HK-2 (cell line): ENCODE data around the gene AP1M2.
"Not testable (repeated sequence)": the region's sequence is repeated elsewhere in the genome, so short reads cannot be mapped to it uniquely, and the experiment has no call there.

Source experiments
- DNase-seq: peaks from one replicate; pipeline ENCODE4 v3.0.0-alpha.2; 2018; ENCODE audit not compliant: unreplicated experiment

Gene AP1M2

GRCh38 chr19:10601999-10602329 is 14.9 kb upstream of the AP1M2 start:
- DNase-seq = no peak

- DNase-seq = no peak
These were observed 13.0 kb upstream of the AP1M2 start for GRCh38 chr19:10600149-10600548.

- DNase-seq = no peak
These were observed 6.9 kb upstream of the AP1M2 start for GRCh38 chr19:10593820-10594637.

- DNase-seq = no peak
These were observed 6.0 kb upstream of the AP1M2 start for GRCh38 chr19:10593148-10593547.

- DNase-seq = no peak
These were observed 683 bp upstream of the AP1M2 start for GRCh38 chr19:10587839-10588150.

GRCh38 chr19:10586396-10586795 is 716 bp downstream of the AP1M2 start:
- DNase-seq = no peak

GRCh38 chr19:10583036-10583776 is 3.9 kb downstream of the AP1M2 start:
- no peak for DNase-seq

GRCh38 chr19:10582091-10582490 is 5.0 kb downstream of the AP1M2 start:
- DNase-seq = no peak

- DNase-seq = peak; percentile 80
These were observed 6.0 kb downstream of the AP1M2 start for GRCh38 chr19:10580979-10581631.

GRCh38 chr19:10577951-10578350 is 9.2 kb downstream of the AP1M2 start:
- DNase-seq = no peak

GRCh38 chr19:10575011-10575716 is 11.9 kb downstream of the AP1M2 start:
- no peak for DNase-seq

- no peak for DNase-seq
These were observed 12.7 kb downstream of the AP1M2 start for GRCh38 chr19:10574462-10574861.

- not testable (repeated sequence) for DNase-seq
These were observed 13.3 kb downstream of the AP1M2 start for GRCh38 chr19:10573793-10574192.

GRCh38 chr19:10568826-10569651 is 18.1 kb downstream of the AP1M2 start, which contains the start of gene CDKN2D:
Gene CDKN2D (minus strand): TSS chr19:10568979. CDS start chr19:10568653, 326 bp downstream.
- peak; percentile 99 for DNase-seq

- DNase-seq = peak; percentile 61
These were observed 18.9 kb downstream of the AP1M2 start for GRCh38 chr19:10568062-10568825.

- DNase-seq = no peak
These were observed 19.5 kb downstream of the AP1M2 start for GRCh38 chr19:10567656-10568055.

GRCh38 chr19:10566658-10567410 is 20.3 kb downstream of the AP1M2 start:
- no peak for DNase-seq

- no peak for DNase-seq
These were observed 20.8 kb downstream of the AP1M2 start for GRCh38 chr19:10566408-10566657.

GRCh38 chr19:10565567-10566407 is 21.3 kb downstream of the AP1M2 start, which contains the start of gene KRI1:
Gene KRI1 (minus strand): TSS chr19:10566010. CDS start chr19:10565999, 11 bp downstream.
- DNase-seq = peak; percentile 99
